Measurements from ENCODE around the gene BSPRY. TPM values are rescaled to one million over a fixed set of nuclear protein-coding genes. Genes with fewer than 3 reads are reported as not detected.

Gene BSPRY
- 7.5 TPM for total RNA-seq

DNA sequence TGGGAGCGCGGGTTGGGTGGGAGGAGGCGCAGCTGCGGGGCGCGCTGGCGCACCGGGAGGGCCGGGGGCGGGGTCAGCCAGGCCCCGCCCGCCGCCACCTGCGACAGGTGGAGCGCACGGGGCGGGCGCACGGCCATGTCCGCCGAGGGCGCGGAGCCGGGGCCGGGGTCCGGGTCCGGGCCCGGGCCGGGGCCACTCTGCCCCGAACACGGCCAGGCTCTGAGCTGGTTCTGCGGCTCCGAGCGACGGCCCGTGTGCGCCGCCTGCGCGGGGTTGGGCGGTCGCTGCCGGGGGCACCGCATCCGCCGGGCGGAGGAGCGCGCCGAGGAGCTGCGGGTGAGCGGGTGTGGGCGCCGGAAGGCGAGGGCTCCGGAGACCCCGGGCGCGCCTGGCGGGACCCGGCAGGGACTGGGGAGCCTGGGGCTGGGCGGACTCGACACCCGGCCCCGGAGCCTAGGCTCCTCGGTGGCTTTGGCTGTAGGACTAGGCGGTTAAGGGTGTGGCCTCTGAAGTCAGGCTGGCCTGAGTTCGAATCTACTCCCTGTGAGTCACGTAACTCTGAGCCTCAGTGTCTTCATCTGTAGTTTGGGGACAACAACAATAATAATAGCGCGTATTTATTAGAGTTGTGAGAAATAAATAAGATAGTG, at the start of gene BSPRY:
Gene BSPRY, plus strand, starts transcription at position 97 of the 650 bp plus-strand sequence. Its CDS starts 39 bp downstream, at position 136.

GRCh38 chr9:113302792-113303418, 46.4 kb upstream of the BSPRY start, which contains the start of gene RNF183:
TSS of gene RNF183 (minus strand) at chr9:113303376. CDS start at chr9:113298184, 5,192 bp downstream.

GRCh38 chr9:113340011-113340699, 9.2 kb upstream of the BSPRY start, which contains the start of gene WDR31:
TSS of gene WDR31 (minus strand) at chr9:113340275. CDS start at chr9:113332022, 8,253 bp downstream.

GRCh38 chr9:113376634-113377567, 27.6 kb downstream of the BSPRY start, which contains the start of gene HDHD3:
TSS of gene HDHD3 (minus strand) at chr9:113376986. CDS start at chr9:113374354, 2,632 bp downstream.

GRCh38 chr9:113401027-113401792, 51.9 kb downstream of the BSPRY start, which contains the start of gene ALAD:
TSS of gene ALAD (minus strand) at chr9:113401284. CDS start at chr9:113393559, 7,725 bp downstream.

DNA sequence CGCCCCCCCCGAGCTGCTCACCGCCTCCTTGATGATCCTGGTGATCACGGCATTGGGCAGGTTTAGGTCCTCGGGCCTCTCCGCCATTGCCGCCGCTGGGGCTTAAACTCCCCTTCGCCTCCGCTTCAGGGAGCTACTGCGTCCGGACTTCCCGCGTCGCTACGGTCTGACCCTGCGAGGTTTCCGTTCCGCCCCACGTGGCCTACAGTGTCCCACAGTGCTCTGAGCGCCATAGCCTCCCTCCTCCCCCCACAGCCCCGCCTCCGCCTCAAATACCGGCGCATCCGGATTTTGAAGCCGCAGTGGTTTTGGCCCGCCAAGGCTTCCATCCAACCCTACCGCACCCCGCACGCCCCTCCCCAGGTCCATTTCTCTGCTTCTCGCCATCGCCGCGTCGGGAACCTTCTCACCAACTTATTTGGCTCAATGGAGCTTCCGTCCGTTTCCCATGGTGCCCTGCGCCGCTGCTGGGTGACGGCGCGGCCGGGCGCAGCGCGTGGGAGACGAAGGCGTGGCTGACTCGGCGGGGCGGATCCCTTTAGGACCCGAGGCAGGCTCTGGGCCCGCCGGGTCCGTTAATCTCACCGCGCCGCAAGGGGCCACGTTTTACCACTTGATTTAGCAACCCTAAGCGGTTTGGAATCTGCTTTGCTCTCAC, 61.0 kb downstream of the BSPRY start, which contains the start of the genes C9orf43 and POLE3:
Gene C9orf43, plus strand, starts transcription at position 541 of the 658 bp plus-strand sequence. CDS start 2,747 bp downstream, outside the sequence.
Gene POLE3, minus strand, starts transcription at position 469 of the 658 bp plus-strand sequence. Its CDS starts 382 bp downstream, at position 87.

Other genes with a start within 250 kb of the BSPRY start
- gene SLC31A2, start 198.5 kb upstream of the BSPRY start, total RNA-seq, result 9.6 TPM
- 30.4 TPM for gene FKBP15, start 128.3 kb upstream of the BSPRY start, total RNA-seq
- gene SLC31A1, start 128.0 kb upstream of the BSPRY start, total RNA-seq, result 15.5 TPM
- 16.5 TPM for gene CDC26, start 74.0 kb upstream of the BSPRY start, total RNA-seq
- gene PRPF4, start 73.9 kb upstream of the BSPRY start, total RNA-seq, result 30.6 TPM
- 0.66 TPM for gene RNF183, start 46.2 kb upstream of the BSPRY start, total RNA-seq
- 17.2 TPM for gene WDR31, start 9.3 kb upstream of the BSPRY start, total RNA-seq
- 27.8 TPM for gene HDHD3, start 27.4 kb downstream of the BSPRY start, total RNA-seq
- 29.9 TPM for gene ALAD, start 51.7 kb downstream of the BSPRY start, total RNA-seq
- gene POLE3, start 61.1 kb downstream of the BSPRY start, total RNA-seq, result 41.8 TPM
- gene C9orf43, start 61.2 kb downstream of the BSPRY start, total RNA-seq, result 0.60 TPM
- gene RGS3, start 114.2 kb downstream of the BSPRY start, total RNA-seq, result 40.4 TPM